Activated CD8-positive, alpha-beta T cell treated with anti-CD3 and anti-CD28 coated beads for 36 hours (primary cell): ENCODE results near the gene OPCML. TPM values are rescaled to one million over a fixed set of nuclear protein-coding genes. Genes with fewer than 3 reads are reported as not detected.
"Not testable (repeated sequence)": the region's sequence is repeated elsewhere in the genome, so short reads cannot be mapped to it uniquely, and the experiment has no call there.

ENCODE experiments used
- ATAC-seq: fragments of 200-7000 bp; cut with Tn5 transposase; one replicate; pipeline ENCODE4 v1.10.0; 2021; ENCODE audit warnings: mild to moderate bottlenecking, moderate library complexity
- CTCF ChIA-PET: fragments of 350-600 bp; sonication (Branson Sonifier 250); formaldehyde crosslinking; loops from one replicate; lab custom pipeline; 2021; ENCODE audit warnings: antibody characterized with exemption; lab: Charles Lee
- POLR2A ChIA-PET: fragments of 350-600 bp; sonication (Branson Sonifier 250); formaldehyde crosslinking; loops from one replicate; lab custom pipeline; 2021; ENCODE audit warnings: antibody characterized with exemption; lab: Charles Lee
- DNase-seq: peaks from one replicate; pipeline ENCODE4 v3.0.0-alpha.2; 2020
- H3K27ac Mint-ChIP-seq: one replicate; pipeline ENCODE4 v1.8.0; 2021; ENCODE audit warnings: mild to moderate bottlenecking, mixed read lengths
- H3K27me3 Mint-ChIP-seq: one replicate; pipeline ENCODE4 v1.8.0; 2021; ENCODE audit warnings: mixed read lengths
- H3K36me3 Mint-ChIP-seq: one replicate; pipeline ENCODE4 v1.8.0; 2021; ENCODE audit warnings: low read depth, mixed read lengths
- H3K4me1 Mint-ChIP-seq: one replicate; pipeline ENCODE4 v1.8.0; 2021; ENCODE audit warnings: low read depth, mixed read lengths
- H3K4me3 Mint-ChIP-seq: one replicate; pipeline ENCODE4 v1.8.0; 2021; ENCODE audit warnings: mild to moderate bottlenecking, moderate library complexity, mixed read lengths
- H3K9me3 Mint-ChIP-seq: one replicate; pipeline ENCODE4 v1.8.0; 2021; ENCODE audit warnings: mixed read lengths
- intact Hi-C: fragments of 100-400 bp; cut with micrococcal nuclease; formaldehyde crosslinking; loops from one replicate; pipeline ENCODE4 v1.10.0; 2022
- total RNA-seq, 2 experiments: library from RNA; stranded (reverse); gene quantifications; one replicate each; pipeline ENCODE4 v1.2.3, GENCODE V29; 2021
- TF ChIP-seq, protein P1 (sequence below): fragments of 200-600 bp; IDR thresholded peaks from one replicate; pipeline ENCODE4 v1.8.0; 2022; ENCODE audit warnings: antibody characterized with exemption, mild to moderate bottlenecking

OPCML gene
- total RNA-seq, 2 experiments from 2014 or later = not detected

DNA sequence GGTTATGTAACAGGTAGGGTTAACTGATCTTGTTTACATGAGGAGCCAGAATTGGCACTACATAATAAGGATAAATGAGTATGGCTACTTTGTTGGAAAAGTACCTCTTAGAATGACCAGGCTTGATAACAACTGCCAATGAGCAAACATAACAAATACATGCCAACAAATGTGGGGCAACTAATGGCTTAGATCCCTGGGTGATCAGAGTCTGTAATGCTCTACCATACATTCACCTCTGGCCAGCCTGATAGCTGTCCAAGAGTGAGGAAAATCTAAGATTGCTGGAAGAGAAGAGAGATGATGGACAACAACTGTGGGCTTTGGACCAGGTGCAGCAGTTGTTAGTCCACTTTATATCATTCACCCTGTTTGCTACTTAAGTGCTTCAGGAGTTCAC lies 1136.9 kb downstream of the OPCML start:
- DNase-seq = no peak
- H3K27ac Mint-ChIP-seq = no peak overlapping the region
- POLR2A ChIA-PET = no interaction called here
- H3K9me3 Mint-ChIP-seq = peaks cover 7% of the 10 kb centered on the region
- no peaks in the 10 kb centered on the region for H3K36me3 Mint-ChIP-seq
- CTCF ChIA-PET = no interaction called here
- H3K4me1 Mint-ChIP-seq = no peaks in the 10 kb centered on the region
- intact Hi-C loops = no loop called here
- H3K27me3 Mint-ChIP-seq = no peaks in the 10 kb centered on the region
- TF ChIP-seq, protein P1, sequence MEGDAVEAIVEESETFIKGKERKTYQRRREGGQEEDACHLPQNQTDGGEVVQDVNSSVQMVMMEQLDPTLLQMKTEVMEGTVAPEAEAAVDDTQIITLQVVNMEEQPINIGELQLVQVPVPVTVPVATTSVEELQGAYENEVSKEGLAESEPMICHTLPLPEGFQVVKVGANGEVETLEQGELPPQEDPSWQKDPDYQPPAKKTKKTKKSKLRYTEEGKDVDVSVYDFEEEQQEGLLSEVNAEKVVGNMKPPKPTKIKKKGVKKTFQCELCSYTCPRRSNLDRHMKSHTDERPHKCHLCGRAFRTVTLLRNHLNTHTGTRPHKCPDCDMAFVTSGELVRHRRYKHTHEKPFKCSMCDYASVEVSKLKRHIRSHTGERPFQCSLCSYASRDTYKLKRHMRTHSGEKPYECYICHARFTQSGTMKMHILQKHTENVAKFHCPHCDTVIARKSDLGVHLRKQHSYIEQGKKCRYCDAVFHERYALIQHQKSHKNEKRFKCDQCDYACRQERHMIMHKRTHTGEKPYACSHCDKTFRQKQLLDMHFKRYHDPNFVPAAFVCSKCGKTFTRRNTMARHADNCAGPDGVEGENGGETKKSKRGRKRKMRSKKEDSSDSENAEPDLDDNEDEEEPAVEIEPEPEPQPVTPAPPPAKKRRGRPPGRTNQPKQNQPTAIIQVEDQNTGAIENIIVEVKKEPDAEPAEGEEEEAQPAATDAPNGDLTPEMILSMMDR = no peak
- no peak for ATAC-seq
- no peak overlapping the region for H3K4me3 Mint-ChIP-seq

DNA sequence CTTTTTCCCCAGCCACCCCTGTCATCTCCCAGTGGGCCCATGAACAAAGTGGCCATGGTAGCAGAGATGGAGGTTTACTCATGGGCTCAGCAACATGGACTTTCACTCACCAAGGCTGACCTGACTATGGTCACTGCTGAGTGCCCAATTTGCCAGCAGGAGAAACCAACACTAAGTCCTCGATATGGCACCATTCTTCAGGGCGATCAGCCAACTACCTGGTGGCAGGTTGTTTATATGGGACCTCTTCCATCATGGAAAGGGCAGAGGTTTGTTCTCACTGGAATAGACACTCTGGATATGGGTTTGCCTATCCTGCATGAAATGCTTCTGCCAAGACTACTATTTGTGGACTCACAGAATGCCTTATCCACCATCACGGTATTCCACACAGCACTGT lies 1152.8 kb downstream of the OPCML start:
- ATAC-seq (no peak), DNase-seq (no peak)
- Mint-ChIP-seq H3K27me3 (no peaks in the 10 kb centered on the region), H3K4me1 (no peaks in the 10 kb centered on the region), H3K27ac (no peak overlapping the region), H3K9me3 (peaks cover 3% of the 10 kb centered on the region), H3K36me3 (no peaks in the 10 kb centered on the region), H3K4me3 (no peak overlapping the region)
- intact Hi-C loops = no loop called here
- ChIA-PET CTCF (no interaction called here), POLR2A (no interaction called here)
- TF ChIP-seq, protein P1 = no peak

DNA sequence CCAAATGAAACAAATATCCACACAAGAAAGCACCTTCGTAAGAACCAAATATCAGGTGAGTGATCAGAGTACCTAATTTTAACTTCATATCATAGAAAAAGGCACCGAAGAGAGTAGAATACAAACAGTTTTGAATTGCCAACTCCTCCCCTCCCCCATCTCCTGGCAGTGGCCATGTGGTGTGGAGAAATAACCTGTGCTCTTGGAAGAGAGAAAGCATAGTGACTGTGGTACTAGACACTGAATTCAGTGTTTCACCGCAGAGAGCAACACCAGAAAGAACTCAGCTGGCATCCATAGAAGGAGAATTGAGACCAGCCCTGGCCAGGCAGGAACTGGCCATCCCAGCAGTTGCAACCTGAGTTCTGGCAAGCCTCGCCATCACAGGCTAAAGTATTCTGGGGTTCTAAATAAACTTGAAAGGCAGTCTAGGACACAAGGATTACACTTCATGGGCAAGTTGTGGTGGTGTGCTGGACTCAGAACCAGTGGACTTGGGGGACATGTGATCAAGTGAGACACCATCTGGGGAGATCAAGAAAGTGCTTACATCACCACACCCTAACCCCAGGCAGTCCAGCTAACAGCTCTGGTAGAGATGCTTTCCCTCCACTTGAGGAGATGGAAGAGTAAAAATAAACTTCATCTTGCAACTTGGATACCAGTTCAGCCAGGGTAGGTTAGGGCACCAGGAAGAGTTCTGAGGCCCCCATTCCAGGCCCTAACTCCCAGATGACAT lies 1158.7 kb downstream of the OPCML start:
- DNase-seq (no peak), ATAC-seq (no peak)
- no peaks in the 10 kb centered on the region for H3K27me3 Mint-ChIP-seq
- H3K4me1 Mint-ChIP-seq = no peaks in the 10 kb centered on the region
- ChIA-PET CTCF (no interaction called here), POLR2A (no interaction called here)
- H3K9me3 Mint-ChIP-seq = no peaks in the 10 kb centered on the region
- no peaks in the 10 kb centered on the region for H3K36me3 Mint-ChIP-seq
- no peak overlapping the region for H3K27ac Mint-ChIP-seq
- no peak overlapping the region for H3K4me3 Mint-ChIP-seq
- TF ChIP-seq, protein P1 = no peak
- intact Hi-C loops = no loop called here

DNA sequence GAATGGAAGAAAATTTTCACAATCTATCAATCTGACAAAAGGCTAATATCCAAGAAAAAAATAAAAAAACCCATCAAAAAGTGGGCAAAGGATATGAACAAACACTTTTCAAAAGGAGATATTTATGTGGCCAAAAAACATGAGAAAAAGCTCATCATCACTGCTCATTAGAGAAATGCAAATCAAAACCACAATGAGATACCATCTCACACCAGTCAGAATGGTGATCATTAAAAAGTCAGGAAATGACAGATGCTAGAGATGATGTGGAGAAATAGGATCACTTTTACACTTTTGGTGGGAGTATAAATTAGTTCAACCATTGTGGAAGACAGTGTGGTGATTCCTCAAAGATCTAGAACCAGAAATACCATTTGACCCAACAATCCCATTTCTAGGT lies 1162.2 kb downstream of the OPCML start:
- H3K9me3 Mint-ChIP-seq, POLR2A ChIA-PET, H3K4me1 Mint-ChIP-seq, intact Hi-C loops, H3K27ac Mint-ChIP-seq, ATAC-seq, H3K27me3 Mint-ChIP-seq, CTCF ChIA-PET, H3K4me3 Mint-ChIP-seq, H3K36me3 Mint-ChIP-seq, DNase-seq: not testable (repeated sequence)

DNA sequence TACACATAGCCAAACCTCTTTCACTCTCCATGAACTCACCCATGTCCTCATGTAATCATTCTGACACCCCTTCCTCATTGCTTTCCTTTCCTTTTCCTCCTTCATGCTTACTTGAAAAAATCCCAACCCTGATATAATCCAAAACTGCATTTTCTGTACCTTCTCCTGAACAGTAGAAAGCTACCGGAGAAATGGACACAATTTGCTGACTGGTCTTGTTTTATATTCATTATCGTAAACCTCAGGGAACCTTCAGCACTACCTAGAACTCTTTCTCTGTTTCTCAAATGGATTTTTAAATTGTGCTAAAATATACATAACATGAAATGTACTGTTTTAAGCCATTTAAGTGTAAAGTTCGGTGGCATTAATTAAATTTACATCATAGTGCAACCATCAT lies 1165.0 kb downstream of the OPCML start:
- ChIA-PET CTCF (no interaction called here), POLR2A (interaction anchor here (0.6 kb wide), 1 partner anchor 512 kb away, joined by 3 read pairs; no protein-coding TSS in a partner anchor)
- Mint-ChIP-seq H3K4me3 (no peak overlapping the region), H3K27ac (no peak overlapping the region), H3K27me3 (no peaks in the 10 kb centered on the region), H3K9me3 (no peaks in the 10 kb centered on the region), H3K36me3 (no peaks in the 10 kb centered on the region), H3K4me1 (no peaks in the 10 kb centered on the region)
- TF ChIP-seq, protein P1 = no peak
- no peak for ATAC-seq
- intact Hi-C loops = no loop called here
- no peak for DNase-seq
